Endometrial microvascular endothelial cells (primary cell): Measurements from ENCODE around the gene OPHN1. TPM values are rescaled to one million over a fixed set of nuclear protein-coding genes. Genes with fewer than 3 reads are reported as not detected.
"Not testable (repeated sequence)": the region's sequence is repeated elsewhere in the genome, so short reads cannot be mapped to it uniquely, and the experiment has no call there.

Experiments
- in situ Hi-C: cut with HindIII; loops from 2 replicates; pipeline ENCODE4 v1.10.0; 2017; ENCODE audit warnings: low sequenced_read_pairs, low pct_unique_long_range_greater_than_20kb; ENCODE audit errors: inconsistent ontology term
- total RNA-seq: library from RNA; depleted of rRNA; stranded (reverse); fragments of >200 nt; gene quantifications from one replicate; pipeline ENCODE4 v1.2.3, GENCODE V29; 2015; ENCODE audit errors: inconsistent ontology term

OPHN1 gene
- total RNA-seq, 1 donor from 2014 or later: 8.5 TPM

DNA sequence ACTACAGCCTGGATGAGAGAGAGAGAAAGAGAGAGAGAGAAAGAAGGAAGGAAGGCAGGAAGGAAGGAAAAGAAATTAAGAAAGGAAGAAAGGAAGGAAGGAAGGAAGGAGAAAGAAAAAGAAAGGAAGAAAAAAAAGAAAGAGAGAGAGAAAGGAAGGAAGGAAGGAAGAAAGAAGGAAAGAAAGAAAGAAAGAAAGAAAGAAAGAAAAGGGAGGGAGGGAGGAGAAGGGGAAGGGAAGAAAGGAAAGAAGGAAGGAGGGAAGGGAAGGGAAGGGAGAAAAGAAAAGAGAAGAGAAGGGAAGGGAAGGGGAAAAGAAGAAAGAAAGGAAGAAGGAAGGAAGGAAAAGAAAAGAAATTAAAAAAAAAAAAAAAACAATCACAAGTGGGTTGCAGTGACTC lies 146.3 kb downstream of the OPHN1 start:
- in situ Hi-C loops: no loop called here

DNA sequence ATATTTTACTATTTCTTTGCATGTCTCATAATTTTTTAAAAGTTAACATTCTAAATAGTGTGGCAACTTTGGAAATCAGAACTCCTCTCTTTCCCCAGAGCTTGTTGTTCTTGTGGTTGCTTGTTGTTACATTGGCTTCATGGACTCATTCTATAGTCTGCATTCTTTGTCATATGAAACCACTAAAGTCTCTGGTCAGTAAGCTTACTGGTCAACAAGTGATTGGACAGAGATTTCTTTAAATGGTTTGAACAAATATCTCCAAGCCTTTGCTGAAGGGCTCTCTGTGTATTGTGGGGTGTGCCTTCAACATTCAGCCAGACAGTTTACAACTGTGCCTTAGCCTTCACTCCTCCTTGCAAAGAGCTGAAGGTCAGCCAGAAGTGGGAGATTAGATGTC lies 147.2 kb downstream of the OPHN1 start:
- in situ Hi-C loops: no loop called here

DNA sequence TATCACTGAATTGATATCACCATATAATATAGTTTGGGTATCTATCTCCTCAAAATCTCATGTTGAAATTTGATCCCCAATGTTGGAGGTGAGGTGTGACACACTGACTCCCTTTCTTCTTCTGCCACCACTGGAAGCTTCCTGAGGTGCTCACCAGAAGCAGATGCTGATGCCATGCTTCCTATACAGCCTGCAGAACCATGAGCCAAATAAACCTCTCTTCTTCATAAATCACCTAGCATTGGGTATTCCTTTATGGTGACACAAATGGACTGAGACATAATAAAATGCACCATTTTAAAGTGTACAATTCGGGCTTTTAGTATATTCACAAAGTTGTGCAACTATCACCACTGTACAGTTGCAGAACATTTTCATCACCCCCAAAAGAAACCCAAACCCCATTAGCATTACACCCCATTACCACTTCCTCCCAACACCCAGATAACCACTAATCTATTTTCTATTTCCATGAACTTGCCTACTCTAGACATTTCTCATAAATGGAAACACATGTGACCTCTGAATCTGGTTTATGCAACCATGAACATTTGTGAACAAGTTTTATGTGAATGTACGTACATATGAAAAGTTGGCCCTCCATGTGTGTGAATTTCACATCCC lies 148.9 kb downstream of the OPHN1 start:
- in situ Hi-C loops: no loop called here

DNA sequence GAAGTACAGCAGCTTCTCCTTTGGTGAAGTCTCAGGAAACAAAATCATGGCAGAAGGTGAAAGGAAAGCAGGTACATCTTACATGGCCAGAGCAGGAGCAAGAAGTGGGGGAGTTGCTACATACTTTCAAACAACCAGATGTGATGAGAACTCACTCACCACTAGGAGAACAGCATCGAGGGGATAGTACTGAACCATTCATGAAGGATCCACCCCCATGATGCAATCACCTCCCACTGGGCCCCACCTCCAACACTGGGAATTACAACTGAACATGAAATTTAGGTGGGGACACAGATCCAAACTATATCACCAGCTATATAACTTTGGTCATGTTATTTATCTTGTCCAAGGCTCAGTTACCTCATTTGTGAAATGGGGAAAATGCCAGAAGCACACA lies 159.4 kb downstream of the OPHN1 start:
- in situ Hi-C loops: no loop called here

DNA sequence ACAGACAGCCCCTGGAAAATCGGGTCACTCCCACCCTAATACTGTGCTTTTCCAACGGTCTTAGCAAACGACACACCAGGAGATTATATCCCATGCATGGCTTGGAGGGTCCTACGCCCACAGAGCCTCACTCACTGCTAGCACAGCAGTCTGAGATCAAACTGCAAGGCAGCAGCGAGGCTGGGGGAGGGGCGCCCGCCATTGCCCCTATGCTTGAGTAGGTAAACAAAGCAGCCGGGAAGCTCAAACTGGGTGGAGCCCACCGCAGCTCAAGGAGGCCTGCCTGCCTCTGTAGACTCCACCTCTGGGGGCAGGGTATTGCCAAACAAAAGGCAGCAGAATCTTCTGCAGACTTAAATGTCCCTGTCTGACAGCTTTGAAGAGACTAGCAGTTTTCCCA lies 168.5 kb downstream of the OPHN1 start:
- in situ Hi-C loops: not testable (repeated sequence)

DNA sequence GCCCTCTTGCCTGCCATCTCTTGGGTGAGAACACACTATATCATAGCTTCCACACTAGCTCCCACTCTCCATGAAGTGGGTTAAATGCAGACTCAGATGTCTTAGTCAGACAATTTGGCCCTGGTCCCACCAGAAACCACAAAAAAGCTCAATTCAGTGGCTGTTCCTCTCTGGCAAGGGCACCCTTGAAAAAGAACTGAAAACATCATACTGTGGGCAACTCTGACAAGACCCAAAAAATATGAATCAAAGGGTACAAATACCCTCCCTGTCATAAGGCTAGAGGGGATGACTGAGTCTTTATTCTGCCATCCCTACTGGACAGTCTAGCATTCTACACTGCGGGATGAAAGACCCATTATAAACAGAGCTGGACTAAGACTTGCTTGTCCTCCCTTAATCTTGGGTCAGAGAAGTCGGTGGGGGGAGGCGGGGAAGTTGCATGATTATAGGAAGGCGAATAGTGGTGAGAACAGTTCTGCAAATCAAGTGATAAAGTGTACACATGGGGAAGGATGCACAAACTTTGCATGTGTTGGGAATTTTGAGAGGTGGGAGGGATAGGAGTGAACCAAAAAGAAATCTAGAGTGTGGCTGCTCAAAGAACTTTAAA lies 172.1 kb downstream of the OPHN1 start:
- in situ Hi-C loops: no loop called here

DNA sequence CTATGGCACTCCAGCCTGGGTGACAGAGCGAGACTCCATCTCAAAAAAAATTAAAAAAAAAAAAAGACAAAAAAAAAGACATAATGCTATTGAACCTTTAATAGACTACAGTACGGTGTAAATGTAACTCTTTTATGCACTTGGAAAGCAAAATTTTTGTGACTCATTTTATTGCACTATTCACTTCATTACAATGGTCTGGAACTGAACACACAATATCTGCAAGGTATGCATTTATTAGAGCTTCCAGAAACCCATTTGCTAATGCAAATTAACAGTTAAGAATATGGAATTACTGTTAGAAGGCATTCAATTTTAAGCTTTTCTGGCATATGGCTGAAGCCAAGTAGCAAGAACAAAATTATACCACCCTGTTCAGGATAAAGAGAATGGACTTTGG lies 176.3 kb downstream of the OPHN1 start:
- in situ Hi-C loops: no loop called here

DNA sequence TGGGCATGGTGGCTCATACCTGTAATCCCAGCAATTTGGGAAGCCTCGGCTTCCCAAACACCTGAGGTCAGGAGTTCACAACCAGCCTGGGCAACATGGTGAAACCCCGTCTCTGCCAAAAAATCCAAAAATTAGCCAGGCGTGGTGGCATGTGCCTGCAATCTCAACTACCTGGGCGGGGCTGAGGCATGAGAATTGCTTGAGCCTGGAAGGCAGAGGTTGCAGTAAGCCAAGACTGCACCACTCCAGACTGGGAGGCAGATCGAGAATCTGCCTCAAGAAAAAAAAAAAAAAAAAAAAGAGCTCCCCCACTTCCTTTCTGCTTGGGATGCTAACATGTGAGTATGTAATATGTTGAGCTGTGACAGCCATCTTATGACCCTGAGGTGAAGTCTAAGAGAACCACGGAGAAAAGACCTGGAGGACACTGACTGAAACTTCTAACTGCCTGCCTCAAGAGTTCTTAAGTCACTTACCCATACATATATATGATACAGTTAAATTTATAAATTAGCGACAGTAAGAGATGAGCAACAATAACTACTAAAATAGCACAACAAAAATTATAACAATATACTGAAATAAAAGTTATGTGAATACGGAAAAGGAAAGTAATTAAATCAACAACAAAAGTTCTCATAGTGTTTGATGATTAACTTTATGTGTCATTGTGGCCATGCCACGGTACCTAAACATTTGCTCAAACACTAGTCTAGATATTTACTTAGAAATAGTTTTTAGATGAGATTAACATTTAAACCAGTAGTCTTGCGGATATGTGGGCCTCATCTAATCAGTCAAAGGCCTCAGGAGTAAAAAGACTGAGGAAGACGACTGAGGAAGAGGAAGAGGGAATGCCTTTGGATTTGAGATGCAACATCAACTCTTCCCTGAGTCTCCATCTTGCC lies 178.3 kb downstream of the OPHN1 start:
- in situ Hi-C loops: no loop called here

DNA sequence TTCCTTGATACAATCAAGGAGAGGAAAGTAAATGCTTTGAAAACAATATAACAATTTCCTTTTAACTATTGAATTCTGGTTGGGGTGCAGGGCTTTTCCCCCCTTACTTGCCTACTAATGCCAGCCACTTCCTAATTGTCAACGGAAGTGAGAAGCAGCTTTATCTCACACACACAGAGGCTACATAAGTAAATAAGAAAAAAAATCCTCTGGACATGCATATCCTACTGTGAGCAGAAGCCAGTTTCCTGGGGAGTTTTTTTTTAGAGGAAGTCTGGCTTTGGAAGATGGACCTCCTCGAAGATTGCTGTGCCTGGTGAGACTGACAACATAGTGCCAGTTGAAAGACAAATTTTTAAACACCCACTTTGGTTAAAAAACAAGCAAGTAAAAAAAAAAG lies 180.6 kb downstream of the OPHN1 start:
- in situ Hi-C loops: no loop called here

DNA sequence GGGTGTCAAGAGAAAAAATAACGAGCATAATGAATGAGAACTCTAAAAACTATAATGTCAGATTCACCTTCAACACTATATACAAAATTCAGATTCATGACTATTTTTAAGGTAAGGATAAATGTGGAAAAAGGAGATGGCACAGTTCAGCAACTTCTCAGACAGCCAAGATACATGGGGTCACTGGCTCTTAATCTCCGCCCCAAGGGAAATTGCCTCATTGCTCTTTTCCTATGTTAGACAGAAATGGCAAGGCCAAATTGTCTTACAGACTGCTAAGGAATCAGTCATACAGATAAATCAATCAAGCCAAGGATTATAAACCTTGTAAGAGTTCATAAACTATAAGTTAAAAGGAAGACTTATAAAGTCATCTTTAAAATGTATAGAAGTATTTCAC lies 183.4 kb downstream of the OPHN1 start:
- in situ Hi-C loops: no loop called here

DNA sequence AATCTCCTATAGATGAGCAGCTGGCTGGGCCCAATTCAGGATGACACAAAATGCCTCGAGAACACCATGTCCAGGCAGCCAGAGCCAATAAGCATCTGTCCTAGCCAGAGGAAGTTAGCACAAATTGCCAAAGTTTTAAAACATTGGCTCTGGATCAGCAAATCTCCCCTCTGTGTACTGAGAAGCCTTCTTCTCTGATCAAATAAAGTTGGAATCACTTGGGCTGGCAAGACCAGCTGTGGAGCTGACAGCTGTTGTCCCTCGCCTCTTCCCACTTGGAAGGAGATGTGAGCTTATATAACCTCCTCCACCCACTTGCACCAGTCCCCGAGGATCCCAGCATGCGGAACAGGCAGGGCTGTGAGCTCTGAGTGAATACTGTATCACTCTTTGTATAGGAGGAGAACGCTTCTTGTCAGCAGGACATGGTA lies 183.9 kb downstream of the OPHN1 start:
- in situ Hi-C loops: no loop called here

DNA sequence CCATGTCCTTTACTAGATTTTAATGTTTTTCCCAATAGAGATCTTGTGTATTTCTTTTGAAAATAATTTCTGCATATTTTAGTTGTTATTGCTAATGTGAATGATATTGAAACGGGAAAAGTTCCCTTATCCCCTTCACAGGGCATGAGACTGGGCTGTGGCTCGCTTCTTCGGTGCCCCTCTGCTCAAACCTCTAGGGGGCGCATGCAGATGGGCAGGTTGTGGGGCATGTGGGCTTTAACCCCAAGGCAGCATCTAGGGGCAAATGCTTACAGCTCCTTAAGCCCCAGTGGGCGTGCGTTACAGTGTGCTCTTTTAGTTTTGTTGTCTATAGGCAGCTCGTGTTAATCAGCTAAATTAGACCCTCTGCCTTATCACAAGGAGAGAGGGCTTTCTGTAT lies 194.7 kb downstream of the OPHN1 start:
- in situ Hi-C loops: no loop called here

DNA sequence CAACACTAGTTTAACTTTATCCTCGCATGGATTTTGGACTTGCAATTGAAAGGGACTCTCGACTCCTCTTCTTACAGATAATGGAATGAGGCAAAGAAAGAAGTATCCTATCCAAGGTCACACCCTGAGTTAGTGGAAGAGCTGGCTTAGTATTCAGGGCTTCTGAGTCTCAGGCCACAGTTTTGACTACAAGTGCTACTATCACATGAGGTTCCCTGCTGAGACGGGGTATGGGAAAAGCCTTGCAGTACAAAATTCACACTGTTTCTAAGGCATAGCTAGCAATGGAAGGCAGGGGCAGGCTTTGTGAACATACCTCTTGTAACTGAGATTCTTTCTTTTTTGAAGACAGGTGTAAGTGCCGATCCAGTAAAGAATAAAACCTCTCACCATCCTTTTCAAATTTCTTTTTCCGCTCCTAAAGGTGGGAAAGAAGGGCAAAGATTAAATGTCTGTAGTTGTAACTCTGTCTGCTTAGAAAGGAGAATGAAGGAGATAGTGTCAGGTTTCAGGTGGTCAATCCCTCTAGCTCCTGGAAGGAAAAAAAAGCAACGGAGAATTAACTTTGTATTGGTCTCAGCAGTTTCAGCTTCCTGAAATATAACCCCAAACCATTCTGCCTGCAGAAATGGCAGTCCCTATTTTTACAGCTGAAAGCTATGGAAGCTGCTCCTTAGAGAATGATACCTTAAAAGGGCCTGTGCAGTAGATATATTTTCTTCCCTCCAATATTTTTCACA lies 199.0 kb downstream of the OPHN1 start:
- in situ Hi-C loops: no loop called here

DNA sequence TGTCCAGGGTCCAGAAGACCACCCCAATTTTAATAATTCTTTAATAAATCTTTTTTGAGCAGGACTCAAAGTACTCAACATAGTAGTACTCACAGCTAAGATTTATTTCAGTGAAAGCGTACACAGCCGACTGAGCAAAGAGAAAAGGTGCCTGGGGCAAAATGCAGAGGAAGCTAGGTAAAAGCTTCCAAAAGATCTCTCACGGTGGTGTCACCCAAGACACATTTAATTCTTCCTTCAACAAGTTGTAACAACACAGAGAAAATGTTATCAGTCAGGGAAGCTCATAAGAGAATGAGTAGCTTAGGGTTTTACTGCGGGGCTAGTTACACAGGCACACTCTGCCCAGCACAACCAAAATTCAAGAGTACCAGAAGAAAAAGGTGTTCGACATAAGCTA lies 201.1 kb downstream of the OPHN1 start:
- in situ Hi-C loops: no loop called here

DNA sequence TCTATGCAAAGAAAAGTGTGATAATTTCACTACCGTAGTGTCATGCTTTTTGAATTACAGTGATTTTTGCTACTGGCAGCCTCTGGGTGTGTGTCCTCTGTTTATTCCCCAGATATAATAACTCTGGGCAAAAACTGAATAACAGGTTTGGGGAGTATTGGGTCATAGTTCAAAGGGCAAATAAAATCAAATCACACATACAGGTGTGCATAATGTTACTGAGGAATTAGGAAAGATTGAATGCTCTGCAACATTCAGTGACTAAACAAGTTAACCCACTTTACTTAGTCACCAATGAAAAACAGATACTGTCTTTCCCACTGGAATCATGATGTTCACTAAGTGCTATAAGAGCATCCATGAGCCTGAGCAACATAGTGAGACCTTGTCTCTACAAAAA lies 224.3 kb downstream of the OPHN1 start:
- in situ Hi-C loops: no loop called here

DNA sequence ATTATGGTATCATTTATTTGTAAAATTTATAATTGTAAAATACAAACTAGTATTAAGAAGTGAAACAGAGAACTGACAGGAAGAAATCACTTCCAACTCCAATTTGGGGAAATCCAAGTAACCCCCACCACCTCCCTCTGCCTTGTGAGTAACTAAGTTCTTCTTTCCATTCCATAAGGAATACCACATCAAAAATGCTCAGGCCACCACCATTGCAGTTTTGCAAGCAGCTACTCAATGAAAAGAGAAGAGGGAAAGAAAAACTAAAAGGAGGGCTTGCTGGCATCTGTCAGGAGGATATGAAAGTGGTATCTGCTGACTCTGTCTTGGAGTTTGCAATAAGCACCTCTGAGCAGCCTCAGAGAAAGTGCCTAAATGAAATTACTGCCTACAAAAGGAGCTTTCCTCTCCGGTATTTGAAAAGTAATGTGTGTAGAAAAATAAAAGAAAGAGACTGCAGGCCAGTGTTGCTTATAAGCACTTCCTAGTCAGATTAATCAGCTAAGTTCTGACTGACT lies 228.7 kb downstream of the OPHN1 start:
- in situ Hi-C loops: no loop called here

DNA sequence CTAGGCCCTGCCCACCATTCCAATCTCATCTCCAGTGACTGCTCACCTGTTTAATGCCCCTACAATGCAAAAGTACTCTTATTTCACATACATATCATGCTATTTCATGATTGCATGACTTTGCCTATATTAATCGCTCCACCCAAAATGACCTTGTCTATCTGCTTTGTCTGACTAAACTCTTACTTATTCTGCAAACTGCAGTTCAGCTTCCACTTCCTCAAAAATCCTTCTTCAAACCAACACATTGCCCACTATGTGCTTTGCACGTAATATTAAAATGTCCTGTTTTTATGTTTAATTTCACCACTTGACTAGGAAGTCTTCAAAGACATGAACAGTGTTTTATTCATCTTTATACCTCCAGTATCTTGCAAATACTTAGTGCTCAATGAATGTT lies 229.6 kb downstream of the OPHN1 start:
- in situ Hi-C loops: no loop called here

DNA sequence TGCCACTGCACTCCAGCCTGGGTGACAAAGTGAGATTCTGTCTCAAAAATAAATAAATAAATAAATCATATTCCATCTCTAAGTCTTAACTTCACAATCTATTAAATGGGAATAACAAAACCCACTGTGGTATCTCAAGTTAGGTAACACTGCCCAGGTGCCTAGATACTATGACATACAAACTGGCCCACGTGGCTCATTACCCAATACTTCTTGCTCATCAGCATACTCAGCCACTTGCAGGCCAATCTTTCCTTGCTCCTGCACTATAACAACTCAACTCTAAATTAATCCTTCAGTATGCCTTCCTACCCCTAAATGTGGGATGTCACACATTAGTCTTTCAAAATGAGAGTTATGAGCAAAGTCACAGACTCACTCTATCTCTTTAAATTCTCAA lies 230.1 kb downstream of the OPHN1 start:
- in situ Hi-C loops: no loop called here
